Thymus (tissue), 11 donors: ENCODE results near the gene NTHL1. TPM values are rescaled to one million over a fixed set of nuclear protein-coding genes. Genes with fewer than 3 reads are reported as not detected.

ENCODE experiments used
- DNase-seq, 9 donors: peaks; one replicate each; pipeline ENCODE4 v3.0.0-alpha.2; 2013; ENCODE audit warnings: low spot score in 9 of 9, low read depth in 6 of 9, missing footprints in 1 of 9
- H3K27ac ChIP-seq, 2 donors: one replicate each; pipeline ENCODE4 v1.5.1; 2013; ENCODE audit warnings: control low read depth in 1 of 2, low read depth in 1 of 2, low read length in 1 of 2, mild to moderate bottlenecking in 1 of 2, moderate library complexity in 1 of 2
- H3K27me3 ChIP-seq, 2 donors: one replicate each; pipeline ENCODE4 v1.5.1; 2013; ENCODE audit warnings: low read length in 1 of 2; ENCODE audit not compliant: control insufficient read depth in 2 of 2, insufficient read depth in 1 of 2
- H3K36me3 ChIP-seq, 2 donors: one replicate each; pipeline ENCODE4 v1.5.1; 2013; ENCODE audit warnings: low read length in 1 of 2, mild to moderate bottlenecking in 1 of 2, moderate library complexity in 1 of 2; ENCODE audit not compliant: control insufficient read depth in 2 of 2, insufficient read depth in 2 of 2
- H3K4me1 ChIP-seq, 2 donors: one replicate each; pipeline ENCODE4 v1.5.1; 2013; ENCODE audit warnings: low read length in 2 of 2; ENCODE audit not compliant: control insufficient read depth in 2 of 2, insufficient read depth in 2 of 2
- H3K4me3 ChIP-seq, 2 donors: one replicate each; pipeline ENCODE4 v1.5.1; 2013; ENCODE audit warnings: low read length in 2 of 2, control low read depth in 1 of 2, mild to moderate bottlenecking in 1 of 2
- H3K9me3 ChIP-seq, 2 donors: one replicate each; pipeline ENCODE4 v1.5.1; 2013; ENCODE audit warnings: low read length in 1 of 2, mild to moderate bottlenecking in 1 of 2; ENCODE audit not compliant: control insufficient read depth in 2 of 2, insufficient read depth in 1 of 2
- WGBS: extraction: QIAGEN DNeasy Blood & Tissue Kit; methylation state at CpG from one replicate; pipeline ENCODE4 v1.1.7; 2013; 5-methylcytosine and 5-hydroxymethylcytosine counted together
- polyA plus RNA-seq: library from polyadenylated mRNA; stranded (reverse); fragments of 200-250 nt; gene quantifications from one replicate; pipeline ENCODE4 v1.2.3, GENCODE V29; 2013
- total RNA-seq: library from RNA; stranded (reverse); fragments of 120-200 nt; gene quantifications from one replicate; pipeline ENCODE4 v1.2.4, GENCODE V29; 2013
- donor health status: healthy.

The NTHL1 gene
- total and polyA plus RNA-seq, 2 donors, result 32.7 TPM

DNA sequence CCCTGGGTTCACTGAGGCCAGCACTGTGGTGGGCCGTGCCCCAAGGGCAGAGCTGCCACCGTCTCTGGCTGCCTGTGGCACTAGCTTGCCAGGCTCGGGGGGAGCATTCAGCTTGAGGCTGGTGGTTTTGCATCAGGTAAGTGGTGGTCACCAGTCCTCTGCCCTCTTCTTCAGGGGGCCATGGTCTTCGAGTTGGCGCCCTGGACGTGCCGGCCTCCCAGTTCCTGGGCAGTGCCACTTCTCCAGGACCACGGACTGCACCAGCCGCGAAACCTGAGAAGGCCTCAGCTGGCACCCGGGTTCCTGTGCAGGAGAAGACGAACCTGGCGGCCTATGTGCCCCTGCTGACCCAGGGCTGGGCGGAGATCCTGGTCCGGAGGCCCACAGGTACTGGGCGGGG, 32.4 kb upstream of the NTHL1 start:
- Histone ChIP-seq H3K27me3 (no peaks in the 10 kb centered on the region), H3K9me3 (no peaks in the 10 kb centered on the region), H3K4me1 (peaks cover 0 to 39% of the 10 kb centered on the region in 2 donors), H3K36me3 (peaks cover 62 to 89% of the 10 kb centered on the region in 2 donors), H3K27ac (no peak overlapping the region), H3K4me3 (no peak overlapping the region)
- no peak for DNase-seq
- WGBS, result 98% methylated on average over 16 of the region's 16 CpGs

- no peak for DNase-seq
- peaks cover 0 to 36% of the 10 kb centered on the region in 2 donors for H3K4me1 ChIP-seq
- H3K36me3 ChIP-seq, result peaks cover 61 to 87% of the 10 kb centered on the region in 2 donors
- no peaks in the 10 kb centered on the region for H3K9me3 ChIP-seq
- H3K27me3 ChIP-seq, result no peaks in the 10 kb centered on the region
- 95% methylated on average over 30 of the region's 30 CpGs for WGBS
- no peak overlapping the region for H3K4me3 ChIP-seq
- no peak overlapping the region for H3K27ac ChIP-seq
Observed at GRCh38 chr16:2079311-2079800, 31.7 kb upstream of the NTHL1 start.

DNA sequence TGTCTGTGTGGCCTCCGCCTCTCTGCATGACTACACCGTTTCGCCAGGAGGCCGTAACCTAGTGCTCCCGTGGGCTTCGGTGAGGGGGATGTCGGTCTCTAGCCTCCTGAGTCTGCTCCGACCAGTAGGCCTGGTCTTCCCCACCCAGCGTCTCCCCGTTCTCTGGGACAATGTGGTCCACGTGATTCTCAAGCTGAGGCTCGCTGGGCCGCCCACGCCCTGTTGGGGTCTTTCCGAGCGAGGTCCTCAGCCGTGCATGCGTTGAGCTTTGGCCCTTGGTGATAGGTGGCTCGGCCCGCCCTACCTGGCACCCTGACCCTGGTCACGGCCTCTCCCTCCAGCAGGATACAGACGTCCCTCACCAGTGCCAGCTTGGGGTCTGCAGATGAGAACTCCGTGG, 31.1 kb upstream of the NTHL1 start:
- H3K27ac ChIP-seq, result no peak overlapping the region
- no peaks in the 10 kb centered on the region for H3K9me3 ChIP-seq
- WGBS, result 98% methylated on average over 23 of the region's 23 CpGs
- peaks cover 0 to 30% of the 10 kb centered on the region in 2 donors for H3K4me1 ChIP-seq
- H3K4me3 ChIP-seq, result no peak overlapping the region
- DNase-seq, result no peak
- H3K27me3 ChIP-seq, result no peaks in the 10 kb centered on the region
- peaks cover 61 to 87% of the 10 kb centered on the region in 2 donors for H3K36me3 ChIP-seq

GRCh38 chr16:2078096-2078495, 30.5 kb upstream of the NTHL1 start:
- Histone ChIP-seq H3K4me3 (no peak overlapping the region), H3K27ac (no peak overlapping the region), H3K4me1 (peaks cover 0 to 24% of the 10 kb centered on the region in 2 donors), H3K27me3 (no peaks in the 10 kb centered on the region), H3K36me3 (peaks cover 67 to 88% of the 10 kb centered on the region in 2 donors), H3K9me3 (no peaks in the 10 kb centered on the region)
- DNase-seq, result no peak
- 97% methylated on average over 7 of the region's 7 CpGs for WGBS

- Histone ChIP-seq H3K27me3 (no peaks in the 10 kb centered on the region), H3K9me3 (no peaks in the 10 kb centered on the region), H3K36me3 (peaks cover 65 to 89% of the 10 kb centered on the region in 2 donors), H3K4me1 (peaks cover 0 to 20% of the 10 kb centered on the region in 2 donors), H3K4me3 (no peak overlapping the region), H3K27ac (no peak overlapping the region)
- 98% methylated on average over 21 of the region's 21 CpGs for WGBS
- no peak for DNase-seq
Observed at GRCh38 chr16:2077696-2078095, 30.1 kb upstream of the NTHL1 start.

DNA sequence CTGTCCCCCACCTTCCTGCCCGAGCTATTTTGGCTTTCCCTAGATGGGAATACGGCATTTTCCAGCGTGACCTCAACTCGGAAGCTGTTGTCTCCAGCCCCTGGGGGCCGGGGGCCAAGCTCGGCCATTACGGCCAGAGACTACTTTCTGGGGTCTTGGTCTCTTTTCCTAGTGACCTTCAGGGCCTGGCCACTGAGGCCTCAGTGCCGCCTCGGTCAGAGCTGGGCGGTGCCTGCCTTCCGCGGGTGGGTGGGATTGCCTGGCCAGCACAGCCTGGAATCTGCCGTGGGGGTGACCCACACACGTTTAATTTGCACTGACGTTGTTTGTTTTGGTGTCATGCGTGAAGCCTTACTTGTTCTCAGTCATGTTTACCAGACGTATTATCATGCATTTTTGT, 29.4 kb upstream of the NTHL1 start:
- Histone ChIP-seq H3K36me3 (peaks cover 62 to 89% of the 10 kb centered on the region in 2 donors), H3K9me3 (no peaks in the 10 kb centered on the region), H3K27ac (no peak overlapping the region), H3K4me3 (no peak overlapping the region), H3K27me3 (no peaks in the 10 kb centered on the region), H3K4me1 (peaks cover 0 to 14% of the 10 kb centered on the region in 2 donors)
- WGBS, result 98% methylated on average over 17 of the region's 17 CpGs
- no peak for DNase-seq

GRCh38 chr16:2076072-2076865, 28.6 kb upstream of the NTHL1 start:
- H3K4me3 ChIP-seq, result no peak overlapping the region
- H3K9me3 ChIP-seq, result no peaks in the 10 kb centered on the region
- WGBS, result 97% methylated on average over 28 of the region's 28 CpGs
- no peak for DNase-seq
- H3K27me3 ChIP-seq, result no peaks in the 10 kb centered on the region
- H3K4me1 ChIP-seq, result peaks cover 0 to 6% of the 10 kb centered on the region in 2 donors
- H3K27ac ChIP-seq, result no peak overlapping the region
- H3K36me3 ChIP-seq, result peaks cover 64 to 89% of the 10 kb centered on the region in 2 donors

GRCh38 chr16:2075631-2076030, 28.0 kb upstream of the NTHL1 start:
- 97% methylated on average over 24 of the region's 24 CpGs for WGBS
- no peaks in the 10 kb centered on the region for H3K27me3 ChIP-seq
- H3K27ac ChIP-seq, result no peak overlapping the region
- no peaks in the 10 kb centered on the region for H3K9me3 ChIP-seq
- peaks cover 0 to 4% of the 10 kb centered on the region in 2 donors for H3K4me1 ChIP-seq
- H3K4me3 ChIP-seq, result no peak overlapping the region
- no peak for DNase-seq
- peaks cover 59 to 89% of the 10 kb centered on the region in 2 donors for H3K36me3 ChIP-seq

- H3K36me3 ChIP-seq, result peaks cover 59 to 84% of the 10 kb centered on the region in 2 donors
- DNase-seq, result no peak
Observed at GRCh38 chr16:2074071-2074470, 26.4 kb upstream of the NTHL1 start.

More at GRCh38 chr16:2074071-2074470, 26.4 kb upstream of the NTHL1 start:
- WGBS, result 98% methylated on average over 20 of the region's 20 CpGs
- Histone ChIP-seq H3K4me1 (peaks cover 0 to 4% of the 10 kb centered on the region in 2 donors), H3K4me3 (no peak overlapping the region), H3K27me3 (no peaks in the 10 kb centered on the region), H3K27ac (no peak overlapping the region), H3K9me3 (no peaks in the 10 kb centered on the region)
